Spleen (tissue), 7 donors: ENCODE data around the gene DOCK1.

Experiments
- CTCF ChIP-seq, 11 experiments: fragments of 200-600 bp in 7 of 11; fragments of 450-650 bp in 4 of 11; sonication (generic) in 4 of 11; IDR thresholded peaks in 8 of 11; conservative IDR thresholded peaks in 3 of 11; 1 replicate in 7 of 11; 2 replicates in 4 of 11; pipeline versions ENCODE4 v1.4.0 to v1.8.0; 2016 to 2021; ENCODE audit warnings: antibody characterized with exemption in 11 of 11, inconsistent platforms in 4 of 11, mild to moderate bottlenecking in 1 of 11
- POLR2A ChIP-seq, 3 donors: fragments of 450-650 bp; IDR thresholded peaks; one replicate each; pipeline ENCODE4 v1.5.1; 2017; ENCODE audit warnings: antibody characterized with exemption in 3 of 3, mild to moderate bottlenecking in 1 of 3
- donor health status: DM: no; HTN: no; CAD: no; lungs with moderate emphysema.
- donor health status: DM: no; HTN: no; CAD: no.
- donor health status: DM: no; HTN: no; CAD: no.

DNA sequence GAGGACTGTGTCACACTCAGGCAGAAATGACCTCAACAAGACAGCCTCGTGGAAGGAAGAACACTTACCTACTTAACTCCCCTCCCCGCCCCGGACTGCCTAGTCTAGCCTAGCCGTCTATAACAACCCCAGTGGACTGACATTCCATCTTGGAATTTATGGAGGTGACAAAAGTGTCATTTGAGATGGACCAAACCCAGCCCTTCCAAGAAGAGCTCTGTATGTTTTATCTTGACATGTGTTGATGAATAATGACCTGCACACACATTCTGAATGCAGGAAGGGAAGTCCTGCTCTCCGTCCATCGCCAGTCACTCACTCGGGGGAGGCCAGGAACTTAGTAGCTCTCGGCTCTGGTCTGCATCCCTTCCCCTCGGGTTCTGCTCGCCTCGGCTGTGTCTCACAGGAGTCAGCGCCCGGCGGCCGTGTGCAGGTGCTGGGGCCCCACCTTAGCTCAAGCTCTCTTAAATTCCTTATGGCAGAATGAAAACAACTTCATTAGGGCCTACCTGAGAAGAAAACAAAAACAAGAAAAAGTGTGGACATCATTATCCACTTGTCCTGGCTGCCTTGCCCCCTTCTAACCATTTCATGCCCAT, 503.0 kb downstream of the DOCK1 start:
- TF ChIP-seq CTCF (IDR thresholded peaks at IDR 0.05 in 8 of 11, conservative IDR thresholded peaks at IDR 0.05 in 3 of 11) (no peak), POLR2A (IDR thresholded peaks at IDR 0.05) (no peak)
